NB4 (cell line): ENCODE measurements around the gene KLHL17.
"Not testable (repeated sequence)": the region's sequence is repeated elsewhere in the genome, so short reads cannot be mapped to it uniquely, and the experiment has no call there.

Experiments used
- POLR2A ChIP-seq: IDR thresholded peaks from 2 replicates; pipeline ENCODE4 v1.6.1; 2011; ENCODE audit warnings: mild to moderate bottlenecking; ENCODE audit not compliant: insufficient read length; ENCODE audit errors: extremely low read depth
- TF ChIP-seq, protein P1 (sequence below): IDR thresholded peaks from one replicate; pipeline ENCODE4 v1.5.1; 2012; ENCODE audit warnings: low read depth, low read length
- TF ChIP-seq, protein P2 (sequence below): IDR thresholded peaks from 2 replicates; pipeline ENCODE4 v1.6.1; 2011; ENCODE audit warnings: low read depth, low read length

DNA sequence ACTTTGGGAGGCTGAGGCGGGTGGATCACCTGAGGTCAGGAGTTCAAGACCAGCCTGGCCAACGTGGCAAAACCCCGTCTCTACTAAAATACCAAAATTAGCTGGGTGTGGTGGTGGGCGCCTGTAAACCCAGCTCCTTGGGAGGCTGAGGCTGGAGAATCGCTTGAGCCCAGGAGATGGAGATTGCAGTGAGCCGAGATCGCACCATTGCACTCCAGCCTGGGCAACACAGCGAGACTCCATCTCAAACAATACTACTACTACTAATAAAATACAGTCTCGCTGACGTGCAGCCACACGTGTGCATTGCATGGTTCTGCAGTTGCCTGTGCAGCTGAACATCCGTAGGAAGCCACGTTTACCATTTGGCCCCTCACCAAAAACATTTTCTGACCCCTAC, 13.6 kb upstream of the KLHL17 start:
- TF ChIP-seq, protein P1, sequence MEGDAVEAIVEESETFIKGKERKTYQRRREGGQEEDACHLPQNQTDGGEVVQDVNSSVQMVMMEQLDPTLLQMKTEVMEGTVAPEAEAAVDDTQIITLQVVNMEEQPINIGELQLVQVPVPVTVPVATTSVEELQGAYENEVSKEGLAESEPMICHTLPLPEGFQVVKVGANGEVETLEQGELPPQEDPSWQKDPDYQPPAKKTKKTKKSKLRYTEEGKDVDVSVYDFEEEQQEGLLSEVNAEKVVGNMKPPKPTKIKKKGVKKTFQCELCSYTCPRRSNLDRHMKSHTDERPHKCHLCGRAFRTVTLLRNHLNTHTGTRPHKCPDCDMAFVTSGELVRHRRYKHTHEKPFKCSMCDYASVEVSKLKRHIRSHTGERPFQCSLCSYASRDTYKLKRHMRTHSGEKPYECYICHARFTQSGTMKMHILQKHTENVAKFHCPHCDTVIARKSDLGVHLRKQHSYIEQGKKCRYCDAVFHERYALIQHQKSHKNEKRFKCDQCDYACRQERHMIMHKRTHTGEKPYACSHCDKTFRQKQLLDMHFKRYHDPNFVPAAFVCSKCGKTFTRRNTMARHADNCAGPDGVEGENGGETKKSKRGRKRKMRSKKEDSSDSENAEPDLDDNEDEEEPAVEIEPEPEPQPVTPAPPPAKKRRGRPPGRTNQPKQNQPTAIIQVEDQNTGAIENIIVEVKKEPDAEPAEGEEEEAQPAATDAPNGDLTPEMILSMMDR, result not testable (repeated sequence)
- TF ChIP-seq, protein P2, sequence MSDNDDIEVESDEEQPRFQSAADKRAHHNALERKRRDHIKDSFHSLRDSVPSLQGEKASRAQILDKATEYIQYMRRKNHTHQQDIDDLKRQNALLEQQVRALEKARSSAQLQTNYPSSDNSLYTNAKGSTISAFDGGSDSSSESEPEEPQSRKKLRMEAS, result not testable (repeated sequence)
- not testable (repeated sequence) for TF ChIP-seq POLR2A
